GM18511 (cell line): ENCODE data around the gene NFX1.
A peak's percentile ranks its signal among the peaks of the same experiment; 100 is the strongest.

Experiments
- ATAC-seq: cut with Tn5 transposase; IDR thresholded peaks from one replicate; pipeline ENCODE4 v1.9.1; 2021; ENCODE audit warnings: mild to moderate bottlenecking, moderate library complexity; ENCODE audit not compliant: unreplicated experiment

NFX1 gene

GRCh38 chr9:33415501-33416038 is 125.3 kb downstream of the NFX1 start:
- peak; percentile 62 for ATAC-seq

GRCh38 chr9:33416996-33417395 is 126.7 kb downstream of the NFX1 start:
- no peak for ATAC-seq

- no peak for ATAC-seq
Measured at GRCh38 chr9:33418090-33418489, 127.8 kb downstream of the NFX1 start.

GRCh38 chr9:33419708-33420303 is 129.5 kb downstream of the NFX1 start:
- no peak for ATAC-seq
